Activated CD8-positive, alpha-beta memory T cell treated with anti-CD3 and anti-CD28 coated beads, Interleukin-2, amount 50 U/mL, for 1 hour (primary cell): ENCODE measurements around the gene FAM32A.

Source experiments
- DNase-seq: peaks from one replicate; pipeline ENCODE4 v3.0.0-alpha.2; 2020; ENCODE audit errors: extremely low read depth

FAM32A gene

GRCh38 chr19:16185123-16185767 lies at the start of gene FAM32A:
TSS of gene FAM32A (plus strand) at chr19:16185410. CDS start at chr19:16185443, 33 bp downstream.
- DNase-seq, result peak; percentile 98

GRCh38 chr19:16135430-16136127 lies 49.6 kb upstream of the FAM32A start:
- no peak for DNase-seq

GRCh38 chr19:16136185-16136999 lies 48.8 kb upstream of the FAM32A start:
- no peak for DNase-seq

DNA sequence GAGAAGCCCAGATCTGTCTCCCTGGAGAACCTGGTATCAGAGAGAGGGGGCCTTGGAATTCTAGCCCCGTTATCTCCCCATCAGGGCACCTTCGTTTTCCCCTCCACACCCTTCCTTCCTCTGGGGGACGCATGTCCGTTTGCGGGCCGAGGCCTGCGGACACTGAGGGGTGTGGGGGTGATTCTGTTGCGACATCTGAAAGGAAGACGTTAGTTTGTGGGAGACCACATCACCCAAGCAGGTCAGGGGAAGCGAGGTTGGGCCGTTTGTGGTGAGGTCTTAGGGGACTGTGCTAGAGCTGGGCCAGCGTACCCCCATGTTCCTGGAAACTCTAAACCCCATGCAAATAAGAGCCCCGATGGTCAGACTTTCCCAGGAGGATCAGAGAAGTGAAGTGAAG lies 45.5 kb upstream of the FAM32A start:
- DNase-seq, result no peak

- no peak for DNase-seq
Measured at GRCh38 chr19:16141043-16141442, 44.2 kb upstream of the FAM32A start.

- no peak for DNase-seq
Measured at GRCh38 chr19:16142032-16142580, 43.1 kb upstream of the FAM32A start.

DNA sequence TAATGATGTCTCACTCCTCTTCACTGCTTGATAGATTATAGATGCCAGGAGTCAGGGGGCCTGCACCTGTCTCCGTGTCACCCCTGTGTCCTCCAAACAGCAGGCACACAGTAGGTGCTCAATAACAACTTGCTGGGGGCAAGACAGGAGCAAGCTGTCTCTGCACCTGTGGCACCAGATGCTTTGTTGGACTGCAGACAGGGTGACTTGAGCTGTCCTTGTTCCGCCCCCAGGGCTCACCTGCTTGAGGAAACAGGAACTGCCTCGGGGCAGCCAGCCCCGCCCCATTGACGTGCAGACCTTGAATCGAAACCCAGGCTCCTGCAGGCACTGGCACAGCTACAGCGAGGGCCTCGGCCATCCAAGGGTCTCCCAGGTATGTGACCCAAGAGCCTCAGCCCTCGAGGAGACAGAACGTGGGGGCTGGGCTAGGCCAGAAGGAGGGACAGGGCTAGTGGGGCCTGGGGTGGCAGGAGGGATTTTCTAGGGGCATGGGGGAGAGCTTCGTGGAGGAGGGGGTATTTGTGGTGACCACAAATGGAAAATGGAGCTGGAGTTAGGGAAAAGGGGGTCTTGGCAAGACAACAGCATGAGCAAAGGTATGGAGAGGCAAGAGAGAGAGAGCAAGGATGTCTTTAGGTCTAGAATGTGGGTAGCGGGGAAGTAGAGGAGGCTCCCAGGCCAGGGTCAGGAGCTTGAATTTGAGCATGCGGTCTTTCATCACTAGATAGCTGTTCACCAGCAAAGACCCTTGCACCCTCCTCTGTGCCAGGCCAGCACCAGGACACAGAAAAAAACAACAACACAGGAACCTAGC lies 41.6 kb upstream of the FAM32A start, which contains the start of gene HSH2D:
Gene HSH2D (plus strand): TSS at position 287 of the 817 bp plus-strand sequence. CDS start 5,066 bp downstream, outside the sequence.
- DNase-seq, result peak; percentile 53

GRCh38 chr19:16144216-16144581 lies 41.0 kb upstream of the FAM32A start:
- no peak for DNase-seq

GRCh38 chr19:16146112-16146511 lies 39.1 kb upstream of the FAM32A start:
- DNase-seq, result no peak

GRCh38 chr19:16148443-16149229 lies 36.6 kb upstream of the FAM32A start:
- no peak for DNase-seq

- DNase-seq, result no peak
Measured at GRCh38 chr19:16153582-16154336, 31.5 kb upstream of the FAM32A start.

DNA sequence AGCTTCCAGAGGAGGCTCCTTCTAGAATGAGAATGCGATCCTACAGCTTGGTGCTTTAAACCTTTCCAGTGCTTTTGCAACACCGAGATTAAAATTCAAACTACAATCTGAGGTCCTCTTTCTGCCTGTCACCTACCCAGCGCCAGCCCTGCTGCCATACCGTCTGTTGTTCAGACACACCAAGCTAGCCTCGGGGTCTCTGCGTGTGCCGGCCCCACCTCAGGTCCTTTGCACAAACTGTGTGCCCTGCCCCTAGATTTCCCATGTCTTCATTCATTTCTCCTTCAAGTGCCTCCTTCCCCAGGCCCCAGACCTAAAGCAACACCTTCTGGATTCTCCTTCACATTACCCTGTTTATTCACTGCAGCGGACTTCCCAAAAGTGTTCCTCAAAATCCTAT lies 30.7 kb upstream of the FAM32A start:
- no peak for DNase-seq

DNA sequence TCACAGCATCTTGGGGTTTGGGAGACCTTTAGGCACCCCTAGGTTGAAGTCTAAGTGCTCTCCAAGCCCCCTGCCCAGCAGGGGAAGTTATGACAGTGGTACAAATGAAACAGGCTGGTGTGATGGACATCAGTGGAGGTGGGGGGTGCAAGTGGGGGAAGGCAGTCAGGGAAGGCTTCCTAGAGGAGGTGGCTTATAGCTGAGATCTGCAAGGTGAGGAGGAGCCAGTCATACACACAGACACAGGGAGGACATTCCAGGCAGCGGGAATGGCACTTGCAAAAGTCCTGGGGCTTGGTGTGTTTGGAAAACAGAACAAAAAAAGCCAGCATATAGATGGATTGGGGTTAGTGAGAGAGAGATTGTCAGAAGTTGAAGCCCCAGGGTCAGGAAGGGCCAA lies 30.1 kb upstream of the FAM32A start:
- no peak for DNase-seq

DNA sequence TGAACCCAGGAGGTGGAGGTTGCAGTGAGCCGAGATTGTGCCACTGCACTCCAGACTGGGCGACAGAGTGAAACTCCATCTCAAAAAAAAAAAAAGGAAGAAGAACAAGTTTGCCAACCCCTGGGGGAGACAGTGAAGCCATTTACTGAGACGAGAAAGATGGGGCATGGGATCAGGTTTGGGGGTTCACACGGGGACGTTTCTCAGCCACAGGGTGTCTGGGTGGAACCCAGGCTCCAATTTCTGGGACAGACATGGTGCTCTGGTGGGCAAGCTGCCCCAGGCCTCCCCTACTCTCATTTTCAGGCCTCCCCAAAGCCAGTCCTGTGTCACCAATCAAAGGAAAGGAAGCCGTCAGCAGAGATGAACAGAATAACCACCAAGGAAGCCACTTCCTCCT lies 28.3 kb upstream of the FAM32A start:
- no peak for DNase-seq

GRCh38 chr19:16157601-16158000 lies 27.6 kb upstream of the FAM32A start:
- no peak for DNase-seq

DNA sequence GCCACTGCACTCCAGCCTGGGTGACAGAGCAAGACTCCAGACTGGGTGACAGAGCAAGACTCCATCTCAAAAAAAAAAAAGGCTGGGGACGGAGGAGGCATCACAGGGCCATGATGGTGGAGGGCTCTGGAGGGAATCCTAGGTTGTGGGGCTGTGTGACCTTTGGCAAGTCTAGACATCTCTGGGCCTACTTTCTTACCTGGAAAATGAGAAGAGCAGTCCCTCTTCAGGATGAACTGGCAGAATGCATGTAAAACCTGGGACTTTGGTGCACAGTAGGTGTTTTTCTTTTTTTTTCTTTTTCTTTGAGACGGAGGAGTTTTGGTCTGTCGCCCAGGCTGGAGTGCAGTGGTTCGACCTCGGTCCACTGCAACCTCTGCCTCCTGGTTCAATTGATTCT lies 25.6 kb upstream of the FAM32A start:
- no peak for DNase-seq

GRCh38 chr19:16160445-16160942 lies 24.7 kb upstream of the FAM32A start:
- no peak for DNase-seq

DNA sequence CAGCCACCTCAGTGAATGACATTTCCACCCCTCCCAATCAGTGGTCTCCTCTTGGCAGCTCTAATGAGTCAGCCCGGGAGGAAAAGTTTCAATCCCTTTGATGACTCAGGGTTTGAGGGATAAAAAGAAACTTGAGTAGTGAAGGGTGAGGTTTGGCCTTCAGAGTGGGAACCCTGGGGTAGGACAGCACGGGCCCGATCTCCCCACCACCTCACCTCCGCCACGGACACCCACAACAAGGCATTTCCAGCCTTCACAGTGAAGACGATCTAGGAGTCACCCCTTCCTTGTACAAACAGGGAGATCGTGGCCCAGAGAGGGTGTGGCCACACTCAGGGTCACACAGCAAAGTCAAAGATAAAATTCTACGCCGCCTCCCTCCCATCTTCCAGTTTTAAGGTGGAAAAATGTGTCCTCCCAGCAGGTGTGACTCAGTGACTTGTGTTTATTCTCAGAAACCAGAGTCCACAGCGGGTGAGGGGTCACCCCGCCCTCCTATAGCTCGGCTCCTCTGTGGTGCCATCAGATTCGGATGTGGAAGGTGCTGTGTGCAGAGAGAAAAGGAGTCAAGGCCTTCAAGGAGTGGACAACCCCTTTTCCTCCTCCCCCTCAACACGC lies 24.2 kb upstream of the FAM32A start:
- no peak for DNase-seq

GRCh38 chr19:16161840-16162239 lies 23.4 kb upstream of the FAM32A start:
- DNase-seq, result no peak
